GM12873 (cell line): Measurements from ENCODE around the gene RPS6KA2.

Experiments
- TF ChIP-seq, protein P1 (sequence below): IDR thresholded peaks from 2 replicates; pipeline ENCODE4 v1.5.1; 2012; ENCODE audit warnings: low read depth, mild to moderate bottlenecking, moderate library complexity, low read length, control low read depth; ENCODE audit not compliant: insufficient read depth; ENCODE audit errors: missing control alignments

Gene RPS6KA2

GRCh38 chr6:166490671-166491500, 136.2 kb downstream of the RPS6KA2 start:
- TF ChIP-seq, protein P1, sequence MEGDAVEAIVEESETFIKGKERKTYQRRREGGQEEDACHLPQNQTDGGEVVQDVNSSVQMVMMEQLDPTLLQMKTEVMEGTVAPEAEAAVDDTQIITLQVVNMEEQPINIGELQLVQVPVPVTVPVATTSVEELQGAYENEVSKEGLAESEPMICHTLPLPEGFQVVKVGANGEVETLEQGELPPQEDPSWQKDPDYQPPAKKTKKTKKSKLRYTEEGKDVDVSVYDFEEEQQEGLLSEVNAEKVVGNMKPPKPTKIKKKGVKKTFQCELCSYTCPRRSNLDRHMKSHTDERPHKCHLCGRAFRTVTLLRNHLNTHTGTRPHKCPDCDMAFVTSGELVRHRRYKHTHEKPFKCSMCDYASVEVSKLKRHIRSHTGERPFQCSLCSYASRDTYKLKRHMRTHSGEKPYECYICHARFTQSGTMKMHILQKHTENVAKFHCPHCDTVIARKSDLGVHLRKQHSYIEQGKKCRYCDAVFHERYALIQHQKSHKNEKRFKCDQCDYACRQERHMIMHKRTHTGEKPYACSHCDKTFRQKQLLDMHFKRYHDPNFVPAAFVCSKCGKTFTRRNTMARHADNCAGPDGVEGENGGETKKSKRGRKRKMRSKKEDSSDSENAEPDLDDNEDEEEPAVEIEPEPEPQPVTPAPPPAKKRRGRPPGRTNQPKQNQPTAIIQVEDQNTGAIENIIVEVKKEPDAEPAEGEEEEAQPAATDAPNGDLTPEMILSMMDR: no peak

DNA sequence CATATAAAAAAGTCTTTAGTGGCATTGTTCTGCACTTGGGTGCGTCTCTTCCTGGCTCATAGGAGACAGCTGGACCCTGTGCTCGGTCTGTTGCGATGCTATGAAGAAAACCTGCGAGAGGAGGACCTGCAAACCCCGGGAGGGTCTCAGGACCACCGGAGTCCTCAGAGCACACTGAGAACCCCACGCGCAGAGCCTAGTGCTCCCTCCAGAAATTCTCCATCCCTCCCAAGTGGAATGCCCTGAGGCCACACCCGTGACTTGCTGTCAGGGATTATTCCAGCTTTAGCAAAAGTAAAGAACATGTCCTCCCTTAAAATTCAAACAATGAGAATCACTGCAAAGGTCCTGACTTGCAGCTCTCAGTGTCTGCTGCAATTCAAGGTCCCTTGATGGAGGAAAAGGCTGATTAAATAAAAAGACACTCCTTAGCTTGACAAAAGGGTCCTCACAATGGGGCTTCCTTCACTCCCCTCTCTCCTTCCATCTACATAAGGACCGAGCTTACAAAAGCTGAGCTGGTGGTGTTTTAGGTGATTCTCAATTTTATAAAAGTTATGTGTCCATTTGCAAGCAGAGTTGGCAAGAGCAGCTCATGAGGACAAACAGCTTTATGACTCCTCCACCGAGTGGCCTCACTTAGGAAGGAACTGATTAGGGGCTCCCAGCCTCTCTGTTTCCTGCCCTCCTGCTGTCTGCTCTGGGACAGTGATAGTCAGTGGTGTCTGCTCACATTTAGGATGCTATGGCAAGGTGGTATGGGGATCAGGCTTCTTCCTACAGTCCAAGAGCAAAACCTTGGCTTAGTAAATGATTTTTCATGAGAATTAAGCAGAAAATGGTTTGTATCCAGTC, 137.5 kb downstream of the RPS6KA2 start:
- TF ChIP-seq, protein P1: no peak

DNA sequence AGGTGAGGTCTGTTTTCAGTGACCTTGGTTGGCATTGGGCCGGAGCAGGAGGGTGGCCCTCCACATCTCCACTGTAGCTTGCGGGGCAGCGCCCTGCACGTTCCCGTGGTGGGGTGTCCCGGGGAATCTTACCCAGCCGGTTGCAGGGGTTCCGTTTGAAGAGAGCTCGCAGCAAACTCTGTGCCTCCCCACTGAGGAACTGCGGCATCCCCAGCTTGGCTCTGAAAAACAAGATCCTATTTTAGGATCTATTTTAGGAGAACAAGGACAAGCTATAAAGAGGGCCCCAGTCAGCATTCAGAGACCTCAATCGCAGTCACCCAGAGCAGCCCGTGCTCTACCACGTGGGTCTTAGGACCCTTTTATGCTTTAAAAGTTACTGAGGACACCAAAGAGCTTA, 138.3 kb downstream of the RPS6KA2 start:
- TF ChIP-seq, protein P1: no peak

DNA sequence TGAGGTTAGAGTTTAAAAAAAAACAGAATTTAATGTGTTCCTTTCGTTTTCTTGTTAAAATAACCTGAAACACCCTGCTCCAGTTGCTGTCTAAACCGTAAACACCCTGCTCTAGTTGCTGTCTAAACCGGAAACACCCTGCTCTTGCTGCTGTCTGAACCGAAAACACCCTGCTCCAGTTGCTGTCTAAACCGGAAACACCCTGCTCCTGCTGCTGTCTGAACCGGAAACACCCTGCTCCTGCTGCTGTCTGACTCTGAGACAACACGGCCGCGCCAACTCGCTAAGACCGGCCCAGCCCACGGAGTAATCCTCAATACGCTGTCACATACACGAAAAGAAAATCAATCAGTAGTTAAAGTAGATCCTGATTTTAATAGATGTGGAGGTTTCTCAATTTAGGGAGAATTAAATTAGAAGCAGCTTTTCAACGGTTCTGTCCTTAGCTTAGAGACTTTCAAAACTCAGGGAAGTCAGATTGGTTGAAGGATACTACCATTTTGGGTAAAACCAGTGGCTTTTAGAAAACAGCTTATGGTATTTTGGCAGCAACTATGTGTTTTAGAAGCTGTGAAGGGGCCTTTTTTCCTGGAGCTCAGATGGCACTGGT, 138.9 kb downstream of the RPS6KA2 start:
- TF ChIP-seq, protein P1: no peak

DNA sequence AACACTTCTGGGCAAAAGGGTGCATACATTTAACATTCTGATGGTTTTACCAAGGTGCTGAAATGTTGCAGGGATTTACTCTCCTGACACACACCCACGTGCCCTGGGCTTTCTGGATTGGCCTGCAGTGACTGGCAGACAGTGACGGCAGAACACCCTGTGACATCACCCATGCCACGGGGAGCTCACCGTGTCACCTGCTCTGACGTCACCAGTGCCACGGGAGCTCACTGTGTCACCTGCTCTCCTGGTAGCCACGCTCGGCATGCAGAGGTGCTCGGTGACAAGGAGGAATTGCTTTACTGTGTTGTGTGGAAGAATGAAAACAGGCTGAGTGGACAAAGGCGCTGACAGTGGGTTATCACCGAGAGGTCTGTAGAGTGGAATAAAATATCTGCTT, 139.9 kb downstream of the RPS6KA2 start:
- TF ChIP-seq, protein P1: no peak

DNA sequence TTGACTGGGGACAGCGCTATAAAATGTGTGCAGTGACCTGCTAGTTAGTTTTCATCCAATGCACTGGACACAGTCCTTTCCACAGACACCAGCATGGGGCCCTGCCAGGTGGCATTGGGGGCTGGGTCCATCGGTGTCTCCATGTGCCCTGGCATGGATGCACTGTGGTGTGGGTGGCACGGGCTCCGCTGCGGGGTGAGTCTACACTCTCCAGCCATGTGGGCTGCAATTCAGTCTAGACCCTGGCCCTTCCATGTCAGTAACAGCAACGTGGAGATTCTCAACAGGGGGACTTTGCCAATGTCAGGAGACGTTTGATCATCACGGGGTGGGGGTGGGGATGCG, 140.5 kb downstream of the RPS6KA2 start:
- TF ChIP-seq, protein P1: no peak

GRCh38 chr6:166485651-166486535, 141.2 kb downstream of the RPS6KA2 start:
- TF ChIP-seq, protein P1: no peak
